Stimulated activated memory B cell treated with anti-CD40 and anti-IgM and Interleukin-4, amounts not matched to agents 10 μg/mL and 1 μg/mL and 100 μg/mL, for 72 hours (primary cell): ENCODE data around the gene LPA.
"Not testable (repeated sequence)": the region's sequence is repeated elsewhere in the genome, so short reads cannot be mapped to it uniquely, and the experiment has no call there.

Experiments used
- ATAC-seq: fragments of 150-1000 bp; cut with Tn5 transposase; 2 replicates; pipeline ENCODE4 v1.10.0; 2021
- H3K27ac Mint-ChIP-seq: one replicate; pipeline ENCODE4 v1.8.0; 2022; ENCODE audit warnings: mild to moderate bottlenecking, mixed read lengths
- H3K27me3 Mint-ChIP-seq: one replicate; pipeline ENCODE4 v1.8.0; 2022; ENCODE audit warnings: mixed read lengths
- H3K36me3 Mint-ChIP-seq: one replicate; pipeline ENCODE4 v1.8.0; 2022; ENCODE audit warnings: mixed read lengths
- H3K4me1 Mint-ChIP-seq: one replicate; pipeline ENCODE4 v1.8.0; 2022; ENCODE audit warnings: mixed read lengths
- H3K4me3 Mint-ChIP-seq: one replicate; pipeline ENCODE4 v1.8.0; 2022; ENCODE audit warnings: mild to moderate bottlenecking, moderate library complexity, mixed read lengths
- H3K9me3 Mint-ChIP-seq: one replicate; pipeline ENCODE4 v1.8.0; 2022; ENCODE audit warnings: mixed read lengths

The LPA gene, protein sequence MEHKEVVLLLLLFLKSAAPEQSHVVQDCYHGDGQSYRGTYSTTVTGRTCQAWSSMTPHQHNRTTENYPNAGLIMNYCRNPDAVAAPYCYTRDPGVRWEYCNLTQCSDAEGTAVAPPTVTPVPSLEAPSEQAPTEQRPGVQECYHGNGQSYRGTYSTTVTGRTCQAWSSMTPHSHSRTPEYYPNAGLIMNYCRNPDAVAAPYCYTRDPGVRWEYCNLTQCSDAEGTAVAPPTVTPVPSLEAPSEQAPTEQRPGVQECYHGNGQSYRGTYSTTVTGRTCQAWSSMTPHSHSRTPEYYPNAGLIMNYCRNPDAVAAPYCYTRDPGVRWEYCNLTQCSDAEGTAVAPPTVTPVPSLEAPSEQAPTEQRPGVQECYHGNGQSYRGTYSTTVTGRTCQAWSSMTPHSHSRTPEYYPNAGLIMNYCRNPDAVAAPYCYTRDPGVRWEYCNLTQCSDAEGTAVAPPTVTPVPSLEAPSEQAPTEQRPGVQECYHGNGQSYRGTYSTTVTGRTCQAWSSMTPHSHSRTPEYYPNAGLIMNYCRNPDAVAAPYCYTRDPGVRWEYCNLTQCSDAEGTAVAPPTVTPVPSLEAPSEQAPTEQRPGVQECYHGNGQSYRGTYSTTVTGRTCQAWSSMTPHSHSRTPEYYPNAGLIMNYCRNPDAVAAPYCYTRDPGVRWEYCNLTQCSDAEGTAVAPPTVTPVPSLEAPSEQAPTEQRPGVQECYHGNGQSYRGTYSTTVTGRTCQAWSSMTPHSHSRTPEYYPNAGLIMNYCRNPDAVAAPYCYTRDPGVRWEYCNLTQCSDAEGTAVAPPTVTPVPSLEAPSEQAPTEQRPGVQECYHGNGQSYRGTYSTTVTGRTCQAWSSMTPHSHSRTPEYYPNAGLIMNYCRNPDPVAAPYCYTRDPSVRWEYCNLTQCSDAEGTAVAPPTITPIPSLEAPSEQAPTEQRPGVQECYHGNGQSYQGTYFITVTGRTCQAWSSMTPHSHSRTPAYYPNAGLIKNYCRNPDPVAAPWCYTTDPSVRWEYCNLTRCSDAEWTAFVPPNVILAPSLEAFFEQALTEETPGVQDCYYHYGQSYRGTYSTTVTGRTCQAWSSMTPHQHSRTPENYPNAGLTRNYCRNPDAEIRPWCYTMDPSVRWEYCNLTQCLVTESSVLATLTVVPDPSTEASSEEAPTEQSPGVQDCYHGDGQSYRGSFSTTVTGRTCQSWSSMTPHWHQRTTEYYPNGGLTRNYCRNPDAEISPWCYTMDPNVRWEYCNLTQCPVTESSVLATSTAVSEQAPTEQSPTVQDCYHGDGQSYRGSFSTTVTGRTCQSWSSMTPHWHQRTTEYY (N-terminal part only)

DNA sequence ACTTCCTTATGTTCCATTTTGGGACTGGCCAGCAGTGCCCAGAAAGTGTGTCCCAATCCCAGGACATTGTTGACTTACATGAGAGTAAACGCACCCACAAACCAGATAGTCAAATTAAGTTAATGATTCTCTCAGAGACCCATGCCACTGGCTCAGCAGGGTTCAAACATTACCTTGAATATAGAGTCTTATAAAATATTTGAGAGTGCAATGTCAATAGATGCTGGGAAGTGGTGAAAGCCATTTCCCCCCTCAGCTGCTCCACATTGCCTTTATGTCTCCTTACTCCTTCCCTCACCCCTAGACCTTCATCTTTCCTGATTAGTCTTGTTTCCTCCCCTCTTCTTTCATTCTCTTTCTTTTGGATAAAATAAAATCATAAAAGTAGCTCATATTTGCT, at the start of gene LPA:
Gene LPA (minus strand): TSS at position 78 of the 400 bp plus-strand sequence. CDS start 61 bp downstream, at position 17.
- not testable (repeated sequence) for H3K4me1 Mint-ChIP-seq, H3K9me3 Mint-ChIP-seq, ATAC-seq, H3K4me3 Mint-ChIP-seq, H3K27me3 Mint-ChIP-seq, H3K27ac Mint-ChIP-seq, H3K36me3 Mint-ChIP-seq

DNA sequence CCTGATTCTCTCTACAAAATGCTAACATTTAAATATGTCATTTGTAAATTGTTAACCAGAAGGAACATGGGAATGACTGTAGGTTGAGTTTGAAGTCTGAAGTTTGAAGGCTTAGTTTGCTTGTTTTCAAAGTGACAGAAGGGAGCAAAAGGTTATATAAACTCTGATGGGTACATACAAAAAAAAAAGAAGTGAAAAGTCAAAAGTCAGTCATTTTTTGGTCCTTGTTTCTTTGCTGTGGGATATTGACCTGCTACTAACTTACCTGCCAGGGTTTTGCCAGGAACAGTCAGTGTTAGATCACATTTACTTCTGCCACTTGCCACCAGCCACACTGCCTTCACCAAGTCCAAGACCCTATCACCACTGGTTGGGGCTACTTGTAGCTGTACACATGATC, 44.9 kb upstream of the LPA start:
- ATAC-seq, H3K9me3 Mint-ChIP-seq, H3K4me3 Mint-ChIP-seq, H3K4me1 Mint-ChIP-seq, H3K36me3 Mint-ChIP-seq, H3K27ac Mint-ChIP-seq: not testable (repeated sequence)
- H3K27me3 Mint-ChIP-seq, result peaks cover 18% of the 10 kb centered on the region

DNA sequence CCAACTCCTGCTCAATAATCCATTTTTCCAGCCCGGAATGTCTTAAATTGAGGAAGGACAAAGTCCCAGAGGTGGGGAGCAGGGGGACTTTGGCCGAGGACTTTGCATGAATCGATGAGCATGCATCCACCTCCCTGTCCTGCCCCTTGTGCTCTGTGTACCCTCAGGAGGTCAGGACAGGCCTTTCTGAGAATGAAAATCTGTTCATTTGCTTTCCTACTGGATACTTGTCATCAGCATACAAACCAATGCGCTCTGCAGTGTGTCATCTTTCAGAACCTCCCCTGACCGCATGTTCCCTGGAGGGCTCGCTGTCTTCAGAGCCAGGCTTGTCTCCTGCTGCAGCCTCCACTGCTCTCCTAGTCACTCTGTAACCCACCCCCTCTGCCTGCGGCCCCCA, 40.6 kb upstream of the LPA start:
- not testable (repeated sequence) for H3K4me3 Mint-ChIP-seq, H3K9me3 Mint-ChIP-seq, H3K27ac Mint-ChIP-seq, ATAC-seq, H3K4me1 Mint-ChIP-seq, H3K36me3 Mint-ChIP-seq
- peaks cover 35% of the 10 kb centered on the region for H3K27me3 Mint-ChIP-seq

DNA sequence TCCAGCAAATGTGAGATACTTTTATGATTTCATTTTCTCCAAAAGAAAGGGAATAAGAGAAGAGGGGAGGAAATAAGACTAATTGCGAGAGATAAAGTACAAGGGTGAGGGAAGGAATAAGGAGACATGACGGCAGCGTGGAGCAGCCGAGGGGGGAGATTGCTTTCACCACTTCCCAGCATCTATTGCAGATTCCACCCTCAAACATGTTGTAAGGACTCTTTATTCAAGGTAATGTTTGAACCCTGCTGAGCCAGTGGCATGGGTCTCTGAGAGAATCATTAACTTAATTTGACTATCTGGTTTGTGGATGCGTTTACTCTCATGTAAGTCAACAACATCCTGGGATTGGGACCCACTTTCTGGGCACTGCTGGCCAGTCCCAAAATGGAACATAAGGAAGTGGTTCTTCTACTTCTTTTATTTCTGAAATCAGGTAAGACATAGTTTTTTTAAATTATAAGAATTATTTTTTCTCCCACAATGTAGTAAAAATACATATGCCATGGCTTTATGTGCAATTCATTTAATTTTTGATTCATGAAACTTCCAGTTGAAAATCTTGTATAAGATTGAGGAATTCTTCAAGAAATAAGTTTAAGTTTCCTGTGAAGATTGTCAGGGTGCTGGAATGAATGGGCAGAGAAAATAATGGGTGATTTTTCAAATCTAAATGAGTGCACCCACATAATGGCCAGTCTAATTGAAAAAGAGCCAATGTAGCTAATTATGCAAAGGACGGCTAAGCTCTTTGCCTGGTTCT, 38.0 kb upstream of the LPA start, which contains the start of gene PLG:
Gene PLG (plus strand): TSS at position 327 of the 763 bp plus-strand sequence. CDS start 61 bp downstream, at position 388.
- not testable (repeated sequence) for H3K9me3 Mint-ChIP-seq, ATAC-seq, H3K36me3 Mint-ChIP-seq, H3K4me1 Mint-ChIP-seq, H3K4me3 Mint-ChIP-seq, H3K27ac Mint-ChIP-seq
- H3K27me3 Mint-ChIP-seq, result peaks cover 32% of the 10 kb centered on the region

DNA sequence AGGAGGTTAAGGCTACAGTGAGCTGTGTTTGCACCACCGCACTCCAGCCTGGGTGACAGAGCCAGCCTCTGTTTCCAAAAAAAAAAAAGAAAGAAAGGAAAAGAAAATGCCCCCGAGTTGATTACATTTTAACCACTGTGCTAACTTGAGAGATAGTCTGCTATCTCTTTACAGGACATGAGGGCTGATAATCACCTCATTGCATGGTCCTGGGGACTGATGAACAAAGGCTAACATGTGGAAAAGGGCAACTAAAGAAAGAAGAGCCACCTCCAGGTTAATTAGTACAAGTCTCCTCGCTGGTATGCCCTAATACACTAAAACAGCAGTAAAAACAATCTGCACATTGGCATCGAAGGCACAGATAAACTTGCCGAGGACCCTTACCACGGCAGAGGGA, 33.8 kb upstream of the LPA start:
- Mint-ChIP-seq H3K4me1 (no peaks in the 10 kb centered on the region), H3K36me3 (no peaks in the 10 kb centered on the region), H3K27me3 (peaks cover 17% of the 10 kb centered on the region), H3K27ac (no peak overlapping the region), H3K4me3 (no peak overlapping the region), H3K9me3 (no peaks in the 10 kb centered on the region)
- ATAC-seq, result no peak

DNA sequence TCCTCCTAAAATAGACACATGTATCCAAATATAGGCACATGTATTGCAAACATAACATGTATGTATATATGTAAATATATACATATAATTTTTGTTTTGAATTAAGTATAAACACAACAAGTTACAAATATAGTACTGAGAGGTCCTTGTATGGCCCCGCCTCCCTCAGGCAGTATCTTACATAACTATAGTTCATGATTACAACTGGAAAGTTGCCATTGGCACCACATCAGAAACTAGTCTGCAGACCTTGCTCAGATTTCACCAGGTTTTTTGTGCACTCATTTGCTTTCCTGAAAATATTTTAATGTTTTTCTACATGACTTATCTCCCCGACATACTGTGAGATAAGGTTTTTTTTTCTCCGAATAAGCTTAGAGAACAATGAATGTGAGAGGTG, 32.8 kb upstream of the LPA start:
- H3K36me3 Mint-ChIP-seq, H3K4me1 Mint-ChIP-seq, H3K27ac Mint-ChIP-seq, H3K4me3 Mint-ChIP-seq, ATAC-seq, H3K9me3 Mint-ChIP-seq: not testable (repeated sequence)
- peaks cover 14% of the 10 kb centered on the region for H3K27me3 Mint-ChIP-seq

DNA sequence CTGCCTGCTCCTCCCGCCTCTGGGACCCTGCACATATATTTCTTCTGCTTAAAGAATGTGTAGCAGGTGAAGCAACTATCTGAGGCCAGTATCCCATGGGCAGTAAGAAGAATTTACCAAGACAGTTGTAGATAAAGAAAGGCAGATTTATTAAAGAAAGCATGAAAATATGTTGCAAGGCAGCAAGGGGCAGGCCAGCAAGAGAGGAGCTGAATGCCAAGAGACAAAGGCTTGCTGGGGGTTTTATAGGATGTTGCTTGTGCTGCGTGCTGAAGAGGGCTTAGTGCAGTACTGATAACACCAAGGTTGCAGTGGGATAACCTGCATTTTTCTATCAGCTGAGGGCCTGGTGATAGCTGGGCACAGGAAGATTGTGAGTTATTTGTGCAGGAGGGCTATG, 31.5 kb upstream of the LPA start:
- H3K4me1 Mint-ChIP-seq, H3K9me3 Mint-ChIP-seq, ATAC-seq, H3K27me3 Mint-ChIP-seq, H3K36me3 Mint-ChIP-seq, H3K4me3 Mint-ChIP-seq, H3K27ac Mint-ChIP-seq: not testable (repeated sequence)

DNA sequence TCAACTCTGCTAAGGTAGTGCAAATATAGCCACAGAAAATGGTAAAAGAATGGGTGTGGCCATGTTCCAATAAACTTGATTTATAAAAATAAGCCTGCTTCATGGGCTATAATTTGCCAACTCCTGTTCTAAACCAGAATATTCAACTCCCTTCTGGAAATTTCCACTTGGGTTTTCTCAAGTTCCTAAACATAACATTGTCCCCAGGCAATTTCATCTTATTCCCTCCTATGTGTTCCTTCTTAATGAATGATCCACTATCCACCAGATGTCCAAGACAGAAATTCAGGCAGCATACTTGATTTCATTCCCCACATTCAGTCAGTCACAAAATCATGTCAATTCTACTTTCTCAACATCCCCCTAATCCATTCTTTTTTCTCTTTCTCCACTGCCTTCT, 30.9 kb upstream of the LPA start:
- not testable (repeated sequence) for H3K27ac Mint-ChIP-seq, ATAC-seq, H3K36me3 Mint-ChIP-seq, H3K9me3 Mint-ChIP-seq, H3K27me3 Mint-ChIP-seq, H3K4me1 Mint-ChIP-seq, H3K4me3 Mint-ChIP-seq

DNA sequence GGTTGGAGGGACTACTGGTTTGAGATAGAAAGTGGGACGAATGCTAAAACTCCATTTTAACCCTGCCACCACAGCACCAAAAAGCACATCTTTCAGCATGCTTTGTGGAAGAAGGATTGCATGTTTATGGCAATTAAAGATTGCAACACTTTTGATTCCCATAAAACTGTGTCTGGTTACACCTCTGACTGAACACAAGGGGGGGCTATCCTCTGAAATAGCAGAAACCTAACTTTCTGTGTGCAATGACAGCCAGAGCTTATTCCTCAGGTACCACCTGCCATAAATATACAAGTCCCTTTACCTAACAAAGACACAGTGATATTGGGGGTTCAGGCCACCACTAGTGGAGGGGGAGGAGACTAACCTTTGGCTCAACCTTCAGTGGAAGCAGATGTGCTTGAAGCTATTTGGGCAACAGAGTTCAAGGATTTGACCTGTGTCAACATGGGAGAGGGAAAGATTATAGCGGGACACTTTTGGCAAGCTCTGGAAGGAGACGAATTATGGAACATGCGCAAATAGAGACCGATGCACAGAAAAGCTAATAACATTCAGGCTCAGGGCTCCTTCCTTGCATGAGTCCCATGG, 28.4 kb upstream of the LPA start:
- Mint-ChIP-seq H3K27me3 (peaks cover 9% of the 10 kb centered on the region), H3K9me3 (no peaks in the 10 kb centered on the region), H3K36me3 (no peaks in the 10 kb centered on the region), H3K4me3 (no peak overlapping the region), H3K4me1 (no peaks in the 10 kb centered on the region), H3K27ac (no peak overlapping the region)
- no peak for ATAC-seq

DNA sequence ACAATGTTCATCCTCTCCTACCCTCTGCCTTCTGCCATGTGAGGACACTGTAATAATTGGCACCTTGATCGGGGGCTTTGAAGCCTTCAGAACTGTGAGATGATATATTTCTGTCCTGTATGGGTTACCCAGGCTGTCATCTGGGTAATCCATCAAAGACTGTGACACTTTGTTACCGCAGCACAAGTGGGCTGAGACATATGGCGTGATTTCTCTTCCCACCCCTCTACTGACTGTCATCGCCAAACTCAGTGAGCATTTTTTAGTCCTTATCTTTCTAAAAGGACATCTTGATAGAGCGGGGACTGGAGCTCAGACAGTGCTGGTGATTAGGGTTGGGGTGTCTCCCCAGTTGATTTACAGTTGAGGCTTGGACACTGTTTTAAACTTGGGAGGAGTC, 27.5 kb upstream of the LPA start:
- Mint-ChIP-seq H3K4me3 (no peak overlapping the region), H3K27ac (no peak overlapping the region), H3K4me1 (no peaks in the 10 kb centered on the region), H3K9me3 (no peaks in the 10 kb centered on the region), H3K36me3 (no peaks in the 10 kb centered on the region), H3K27me3 (peaks cover 9% of the 10 kb centered on the region)
- no peak for ATAC-seq

DNA sequence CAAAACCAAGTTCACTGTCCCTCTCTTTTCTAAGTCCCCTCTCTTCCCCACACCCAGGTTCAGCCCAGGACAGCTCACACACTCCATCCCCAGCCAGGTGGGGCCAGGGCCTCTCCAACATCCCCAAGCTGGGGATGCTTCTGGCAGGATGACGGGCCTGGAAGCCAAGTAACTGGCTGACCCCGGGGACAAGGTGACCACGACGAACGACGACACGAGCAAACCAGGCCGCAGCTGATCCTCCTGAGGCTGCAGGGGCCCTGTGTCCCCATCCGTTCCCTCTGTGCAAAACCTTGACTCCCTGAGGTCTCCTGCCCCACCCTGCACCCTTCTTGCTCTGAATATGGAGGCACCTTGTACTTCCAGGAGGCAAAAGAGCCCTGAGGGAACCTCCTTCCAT, 26.4 kb upstream of the LPA start:
- Mint-ChIP-seq H3K27me3 (peaks cover 9% of the 10 kb centered on the region), H3K27ac (no peak overlapping the region), H3K9me3 (no peaks in the 10 kb centered on the region), H3K4me3 (no peak overlapping the region), H3K4me1 (no peaks in the 10 kb centered on the region), H3K36me3 (no peaks in the 10 kb centered on the region)
- no peak for ATAC-seq

DNA sequence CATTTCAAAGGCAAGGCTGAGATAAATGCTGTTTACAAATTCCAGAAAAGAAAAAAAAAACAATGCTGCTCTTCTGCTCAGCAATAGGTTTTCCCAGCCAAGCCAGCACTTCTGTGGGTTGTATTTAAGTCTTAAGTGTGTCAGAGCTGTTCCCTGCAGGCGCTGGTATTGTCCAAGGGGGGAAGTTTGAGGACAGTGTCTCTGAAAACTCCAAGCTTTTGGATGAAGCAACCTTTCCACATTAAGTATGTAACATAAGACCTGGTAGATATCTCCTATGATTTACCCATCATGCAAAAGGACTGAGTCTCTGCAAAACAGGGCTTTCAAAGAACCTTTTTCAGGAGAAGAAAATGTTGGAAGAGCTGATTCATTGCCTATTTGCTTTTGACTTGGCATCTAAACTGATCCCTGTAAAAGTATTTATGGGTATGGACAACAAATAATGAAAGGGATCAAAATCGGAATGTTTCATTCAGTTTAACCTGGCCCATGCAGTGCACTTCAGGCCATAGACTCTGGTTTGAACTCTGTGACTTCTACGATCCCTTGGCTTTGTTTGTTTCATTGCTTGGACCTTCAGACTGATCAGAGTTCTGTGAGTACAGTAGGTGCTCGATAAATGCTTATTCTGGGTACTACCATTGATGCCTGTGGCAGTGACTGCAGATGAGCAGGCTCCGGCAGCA, 21.8 kb upstream of the LPA start:
- H3K4me1 Mint-ChIP-seq, result no peaks in the 10 kb centered on the region
- H3K27ac Mint-ChIP-seq, result no peak overlapping the region
- H3K27me3 Mint-ChIP-seq, result peaks cover 6% of the 10 kb centered on the region
- no peak for ATAC-seq
- H3K4me3 Mint-ChIP-seq, result no peak overlapping the region
- no peaks in the 10 kb centered on the region for H3K9me3 Mint-ChIP-seq
- H3K36me3 Mint-ChIP-seq, result no peaks in the 10 kb centered on the region

DNA sequence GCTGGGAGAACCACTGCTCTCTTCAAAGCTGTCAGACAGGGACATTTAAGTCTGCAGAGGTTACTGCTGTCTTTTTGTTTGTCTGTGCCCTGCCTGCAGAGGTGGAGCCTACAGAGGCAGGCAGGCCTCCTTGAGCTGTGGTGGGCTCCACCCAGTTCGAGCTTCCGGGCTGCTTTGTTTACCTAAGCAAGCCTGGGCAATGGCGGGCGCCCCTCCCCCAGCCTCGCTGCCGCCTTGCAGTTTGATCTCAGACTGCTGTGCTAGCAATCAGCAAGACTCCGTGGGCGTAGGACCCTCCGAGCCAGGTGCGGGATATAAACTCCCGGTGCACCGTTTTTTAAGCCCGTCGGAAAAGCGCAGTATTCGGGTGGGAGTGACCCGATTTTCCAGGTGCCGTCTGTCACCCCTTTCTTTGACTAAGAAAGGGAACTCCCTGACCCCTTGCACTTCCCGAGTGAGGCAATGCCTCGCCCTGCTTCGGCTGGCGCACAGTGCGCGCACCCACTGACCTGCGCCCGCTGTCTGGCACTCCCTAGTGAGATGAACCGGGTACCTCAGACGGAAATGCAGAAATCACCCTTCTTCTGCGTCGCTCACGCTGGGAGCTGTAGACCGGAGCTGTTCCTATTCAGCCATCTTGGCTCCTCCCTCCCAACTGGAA, 21.2 kb upstream of the LPA start:
- not testable (repeated sequence) for H3K4me3 Mint-ChIP-seq, H3K27me3 Mint-ChIP-seq, H3K4me1 Mint-ChIP-seq, ATAC-seq, H3K36me3 Mint-ChIP-seq, H3K27ac Mint-ChIP-seq, H3K9me3 Mint-ChIP-seq
